ENCODE results near the gene IGSF23. TPM values are rescaled to one million over a fixed set of nuclear protein-coding genes. Genes with fewer than 3 reads are reported as not detected.

IGSF23 gene
- total and polyA plus RNA-seq, 2 experiments from 2014 or later: not detected

- ATAC-seq: no peak
- H3F3A ChIP-seq (replicated peaks; ENCODE audit: low read depth): no peaks in the 10 kb centered on the region
- Mint-ChIP-seq H3K4me3 (no peak overlapping the region; the same call in 2 of the 3 replicates), H3K36me3 (ENCODE audit: low read depth) (no peaks in the 10 kb centered on the region), H3K27me3 (ENCODE audit: insufficient read depth, low read depth, poor library complexity) (peaks cover 7% of the 10 kb centered on the region), H3K4me1 (peaks cover 5% of the 10 kb centered on the region; the same call in 2 of the 3 replicates), H3K9me3 (no peaks in the 10 kb centered on the region), H3K27ac (no peak overlapping the region)
- no peak for DNase-seq (ENCODE audit: low spot score)
- no peak overlapping the region for H2AFZ ChIP-seq
- H3K79me2 ChIP-seq (replicated peaks; ENCODE audit: insufficient read depth): no peaks in the 10 kb centered on the region
- H4K20me1 ChIP-seq (replicated peaks; ENCODE audit: insufficient read depth): no peaks in the 10 kb centered on the region
- H3K36me3 ChIP-seq (ENCODE audit: insufficient read depth): no peaks in the 10 kb centered on the region
- H3K4me2 ChIP-seq: no peak overlapping the region
- H3K27me3 ChIP-seq (ENCODE audit: insufficient read depth): no peaks in the 10 kb centered on the region
- no peak overlapping the region for H3K27ac ChIP-seq (ENCODE audit: low read depth)
- TF ChIP-seq, protein P1, sequence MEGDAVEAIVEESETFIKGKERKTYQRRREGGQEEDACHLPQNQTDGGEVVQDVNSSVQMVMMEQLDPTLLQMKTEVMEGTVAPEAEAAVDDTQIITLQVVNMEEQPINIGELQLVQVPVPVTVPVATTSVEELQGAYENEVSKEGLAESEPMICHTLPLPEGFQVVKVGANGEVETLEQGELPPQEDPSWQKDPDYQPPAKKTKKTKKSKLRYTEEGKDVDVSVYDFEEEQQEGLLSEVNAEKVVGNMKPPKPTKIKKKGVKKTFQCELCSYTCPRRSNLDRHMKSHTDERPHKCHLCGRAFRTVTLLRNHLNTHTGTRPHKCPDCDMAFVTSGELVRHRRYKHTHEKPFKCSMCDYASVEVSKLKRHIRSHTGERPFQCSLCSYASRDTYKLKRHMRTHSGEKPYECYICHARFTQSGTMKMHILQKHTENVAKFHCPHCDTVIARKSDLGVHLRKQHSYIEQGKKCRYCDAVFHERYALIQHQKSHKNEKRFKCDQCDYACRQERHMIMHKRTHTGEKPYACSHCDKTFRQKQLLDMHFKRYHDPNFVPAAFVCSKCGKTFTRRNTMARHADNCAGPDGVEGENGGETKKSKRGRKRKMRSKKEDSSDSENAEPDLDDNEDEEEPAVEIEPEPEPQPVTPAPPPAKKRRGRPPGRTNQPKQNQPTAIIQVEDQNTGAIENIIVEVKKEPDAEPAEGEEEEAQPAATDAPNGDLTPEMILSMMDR (conservative IDR thresholded peaks at IDR 0.05; ENCODE audit: low read depth in 2 of 2): peak in 1 of 2 experiments; percentile 41; a peak in 2 of 4 replicates
- TF ChIP-seq JUNB (IDR thresholded peaks at IDR 0.05; ENCODE audit: unreplicated experiment) (no peak), EZH2 (IDR thresholded peaks at IDR 0.05; ENCODE audit: low read depth, unreplicated experiment) (no peak), NANOG (IDR thresholded peaks at IDR 0.05; ENCODE audit: borderline replicate concordance) (no peak)
- H3K9me2 ChIP-seq (ENCODE audit: insufficient read depth): no peaks in the 10 kb centered on the region
- no peak overlapping the region for H3K4me3 ChIP-seq
- H3K4me1 ChIP-seq (ENCODE audit: insufficient read depth): no peaks in the 10 kb centered on the region
Observed at GRCh38 chr19:44681992-44682790, 68.8 kb downstream of the IGSF23 start.

DNA sequence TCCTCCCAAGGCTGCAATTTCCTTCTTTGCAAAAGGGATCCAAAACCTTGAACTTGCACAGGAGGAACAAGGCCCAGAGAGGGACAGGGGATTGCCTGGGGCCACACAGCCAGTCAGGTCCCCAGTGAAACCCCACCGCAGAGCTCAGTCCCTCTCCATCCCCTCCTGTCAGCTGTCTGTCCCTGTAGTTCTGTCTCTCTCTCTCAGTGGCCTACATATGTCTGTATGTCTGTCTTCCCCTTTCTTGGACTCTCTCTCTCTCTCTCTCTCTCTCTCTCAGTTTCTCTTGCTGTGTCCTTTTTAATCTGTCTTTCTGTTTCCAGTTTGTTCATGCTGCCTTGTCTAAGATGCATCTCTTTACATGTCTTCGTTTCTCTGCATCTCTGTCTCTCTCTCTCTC lies 69.4 kb downstream of the IGSF23 start:
- Mint-ChIP-seq H3K27ac (no peak overlapping the region), H3K4me3 (no peak overlapping the region; the same call in 2 of the 3 replicates), H3K27me3 (ENCODE audit: insufficient read depth, low read depth, poor library complexity) (peaks cover 7% of the 10 kb centered on the region), H3K9me3 (no peaks in the 10 kb centered on the region), H3K4me1 (peaks cover 4% of the 10 kb centered on the region; the same call in 2 of the 3 replicates), H3K36me3 (ENCODE audit: low read depth) (no peaks in the 10 kb centered on the region)
- Histone ChIP-seq H3K9me2 (ENCODE audit: insufficient read depth) (no peaks in the 10 kb centered on the region), H4K20me1 (replicated peaks; ENCODE audit: insufficient read depth) (no peaks in the 10 kb centered on the region), H3K4me2 (no peak overlapping the region), H3K36me3 (ENCODE audit: insufficient read depth) (no peaks in the 10 kb centered on the region), H3K4me1 (ENCODE audit: insufficient read depth) (no peaks in the 10 kb centered on the region), H3K27ac (ENCODE audit: low read depth) (no peak overlapping the region), H2AFZ (no peak overlapping the region), H3K79me2 (replicated peaks; ENCODE audit: insufficient read depth) (no peaks in the 10 kb centered on the region), H3K4me3 (no peak overlapping the region), H3K27me3 (ENCODE audit: insufficient read depth) (no peaks in the 10 kb centered on the region), H3F3A (replicated peaks; ENCODE audit: low read depth) (no peaks in the 10 kb centered on the region)
- DNase-seq (ENCODE audit: low spot score) (no peak), ATAC-seq (no peak)
- TF ChIP-seq ZNF114 (CRISPR knock-in tag; IDR thresholded peaks at IDR 0.05) (no peak), ZNF331 (CRISPR knock-in tag; IDR thresholded peaks at IDR 0.05; ENCODE audit: low read depth) (no peak), STAT1 (IDR thresholded peaks at IDR 0.05; ENCODE audit: unreplicated experiment) (no peak), EZH2phosphoT487 (IDR thresholded peaks at IDR 0.05; ENCODE audit: unreplicated experiment) (no peak), CREB1 (CRISPR knock-in tag; IDR thresholded peaks at IDR 0.05; ENCODE audit: low read depth) (no peak), JUNB (IDR thresholded peaks at IDR 0.05; ENCODE audit: unreplicated experiment) (no peak), POLR2AphosphoS5 (IDR thresholded peaks at IDR 0.05; ENCODE audit: low read depth) (no peak), NANOG (IDR thresholded peaks at IDR 0.05; ENCODE audit: borderline replicate concordance) (no peak), EZH2 (IDR thresholded peaks at IDR 0.05; ENCODE audit: low read depth, unreplicated experiment) (no peak)
- TF ChIP-seq, protein P1 (conservative IDR thresholded peaks at IDR 0.05; ENCODE audit: low read depth in 2 of 2): no peak
- TF ChIP-seq, protein P2, sequence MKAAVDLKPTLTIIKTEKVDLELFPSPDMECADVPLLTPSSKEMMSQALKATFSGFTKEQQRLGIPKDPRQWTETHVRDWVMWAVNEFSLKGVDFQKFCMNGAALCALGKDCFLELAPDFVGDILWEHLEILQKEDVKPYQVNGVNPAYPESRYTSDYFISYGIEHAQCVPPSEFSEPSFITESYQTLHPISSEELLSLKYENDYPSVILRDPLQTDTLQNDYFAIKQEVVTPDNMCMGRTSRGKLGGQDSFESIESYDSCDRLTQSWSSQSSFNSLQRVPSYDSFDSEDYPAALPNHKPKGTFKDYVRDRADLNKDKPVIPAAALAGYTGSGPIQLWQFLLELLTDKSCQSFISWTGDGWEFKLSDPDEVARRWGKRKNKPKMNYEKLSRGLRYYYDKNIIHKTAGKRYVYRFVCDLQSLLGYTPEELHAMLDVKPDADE (IDR thresholded peaks at IDR 0.05): no peak
- TF ChIP-seq, protein P3, sequence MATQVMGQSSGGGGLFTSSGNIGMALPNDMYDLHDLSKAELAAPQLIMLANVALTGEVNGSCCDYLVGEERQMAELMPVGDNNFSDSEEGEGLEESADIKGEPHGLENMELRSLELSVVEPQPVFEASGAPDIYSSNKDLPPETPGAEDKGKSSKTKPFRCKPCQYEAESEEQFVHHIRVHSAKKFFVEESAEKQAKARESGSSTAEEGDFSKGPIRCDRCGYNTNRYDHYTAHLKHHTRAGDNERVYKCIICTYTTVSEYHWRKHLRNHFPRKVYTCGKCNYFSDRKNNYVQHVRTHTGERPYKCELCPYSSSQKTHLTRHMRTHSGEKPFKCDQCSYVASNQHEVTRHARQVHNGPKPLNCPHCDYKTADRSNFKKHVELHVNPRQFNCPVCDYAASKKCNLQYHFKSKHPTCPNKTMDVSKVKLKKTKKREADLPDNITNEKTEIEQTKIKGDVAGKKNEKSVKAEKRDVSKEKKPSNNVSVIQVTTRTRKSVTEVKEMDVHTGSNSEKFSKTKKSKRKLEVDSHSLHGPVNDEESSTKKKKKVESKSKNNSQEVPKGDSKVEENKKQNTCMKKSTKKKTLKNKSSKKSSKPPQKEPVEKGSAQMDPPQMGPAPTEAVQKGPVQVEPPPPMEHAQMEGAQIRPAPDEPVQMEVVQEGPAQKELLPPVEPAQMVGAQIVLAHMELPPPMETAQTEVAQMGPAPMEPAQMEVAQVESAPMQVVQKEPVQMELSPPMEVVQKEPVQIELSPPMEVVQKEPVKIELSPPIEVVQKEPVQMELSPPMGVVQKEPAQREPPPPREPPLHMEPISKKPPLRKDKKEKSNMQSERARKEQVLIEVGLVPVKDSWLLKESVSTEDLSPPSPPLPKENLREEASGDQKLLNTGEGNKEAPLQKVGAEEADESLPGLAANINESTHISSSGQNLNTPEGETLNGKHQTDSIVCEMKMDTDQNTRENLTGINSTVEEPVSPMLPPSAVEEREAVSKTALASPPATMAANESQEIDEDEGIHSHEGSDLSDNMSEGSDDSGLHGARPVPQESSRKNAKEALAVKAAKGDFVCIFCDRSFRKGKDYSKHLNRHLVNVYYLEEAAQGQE (IDR thresholded peaks at IDR 0.05; ENCODE audit: unreplicated experiment): no peak

Measured in GM23338 (cell line).